Fibroblast of lung (primary cell): ENCODE results near the gene JMJD7.

Source experiments
- EZH2 ChIP-seq: IDR thresholded peaks from 2 replicates; pipeline ENCODE4 v1.5.1; 2012; ENCODE audit warnings: low read length, control low read depth, mild to moderate bottlenecking; ENCODE audit errors: missing control alignments
- TF ChIP-seq, protein P1 (sequence below), 2 donors: IDR thresholded peaks in 1 of 2; conservative IDR thresholded peaks in 1 of 2; 1 replicate in 1 of 2; 2 replicates in 1 of 2; pipeline ENCODE4 v1.5.1; 2011 to 2012; ENCODE audit warnings: low read length in 2 of 2, control low read depth in 1 of 2, inconsistent platforms in 1 of 2, low read depth in 1 of 2, mild to moderate bottlenecking in 1 of 2

DNA sequence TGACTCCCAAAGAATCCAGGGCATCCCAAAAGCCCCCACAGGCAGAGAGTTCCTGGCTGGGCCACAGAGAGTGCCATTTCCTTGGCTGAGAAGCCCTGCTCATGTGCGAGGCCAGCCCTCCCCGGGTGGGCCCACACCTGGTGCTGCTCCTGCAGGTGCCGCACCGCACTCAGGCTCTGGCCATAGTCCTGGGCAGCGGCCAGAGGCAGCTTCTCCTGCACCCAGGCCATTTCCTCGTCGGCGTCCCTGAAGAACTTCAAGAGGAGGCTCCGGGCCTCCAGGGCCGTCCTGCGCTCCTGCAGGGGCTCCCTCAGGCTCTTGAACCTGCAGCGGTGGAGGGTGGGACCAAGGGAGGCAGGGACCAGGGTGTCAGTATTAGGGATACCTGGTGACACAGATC lies 28.8 kb downstream of the JMJD7 start:
- TF ChIP-seq, protein P1, sequence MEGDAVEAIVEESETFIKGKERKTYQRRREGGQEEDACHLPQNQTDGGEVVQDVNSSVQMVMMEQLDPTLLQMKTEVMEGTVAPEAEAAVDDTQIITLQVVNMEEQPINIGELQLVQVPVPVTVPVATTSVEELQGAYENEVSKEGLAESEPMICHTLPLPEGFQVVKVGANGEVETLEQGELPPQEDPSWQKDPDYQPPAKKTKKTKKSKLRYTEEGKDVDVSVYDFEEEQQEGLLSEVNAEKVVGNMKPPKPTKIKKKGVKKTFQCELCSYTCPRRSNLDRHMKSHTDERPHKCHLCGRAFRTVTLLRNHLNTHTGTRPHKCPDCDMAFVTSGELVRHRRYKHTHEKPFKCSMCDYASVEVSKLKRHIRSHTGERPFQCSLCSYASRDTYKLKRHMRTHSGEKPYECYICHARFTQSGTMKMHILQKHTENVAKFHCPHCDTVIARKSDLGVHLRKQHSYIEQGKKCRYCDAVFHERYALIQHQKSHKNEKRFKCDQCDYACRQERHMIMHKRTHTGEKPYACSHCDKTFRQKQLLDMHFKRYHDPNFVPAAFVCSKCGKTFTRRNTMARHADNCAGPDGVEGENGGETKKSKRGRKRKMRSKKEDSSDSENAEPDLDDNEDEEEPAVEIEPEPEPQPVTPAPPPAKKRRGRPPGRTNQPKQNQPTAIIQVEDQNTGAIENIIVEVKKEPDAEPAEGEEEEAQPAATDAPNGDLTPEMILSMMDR (conservative IDR thresholded peaks at IDR 0.05 in 1 of 2, IDR thresholded peaks at IDR 0.05 in 1 of 2; ENCODE audit: low read depth in 1 of 2, low read length in 2 of 2): no peak
- no peak for TF ChIP-seq EZH2
